HG03457 (cell line): Measurements from ENCODE around the gene HIRA.

Source experiments
- ATAC-seq: cut with Tn5 transposase; IDR thresholded peaks from one replicate; pipeline ENCODE4 v1.9.1; 2021; ENCODE audit warnings: moderate number of reproducible peaks; ENCODE audit not compliant: unreplicated experiment

The HIRA gene

GRCh38 chr22:19412478-19412877 is 19.1 kb downstream of the HIRA start:
- ATAC-seq, result no peak

- no peak for ATAC-seq
These were observed 19.9 kb downstream of the HIRA start for GRCh38 chr22:19411690-19412045.

GRCh38 chr22:19410941-19411689 is 20.4 kb downstream of the HIRA start:
- ATAC-seq, result no peak

- no peak for ATAC-seq
These were observed 23.6 kb downstream of the HIRA start for GRCh38 chr22:19407649-19408606.

- ATAC-seq, result no peak
These were observed 24.7 kb downstream of the HIRA start for GRCh38 chr22:19406846-19407245.

GRCh38 chr22:19406281-19406811 is 25.2 kb downstream of the HIRA start:
- no peak for ATAC-seq

- no peak for ATAC-seq
These were observed 25.9 kb downstream of the HIRA start for GRCh38 chr22:19405652-19406051.

GRCh38 chr22:19405133-19405532 is 26.4 kb downstream of the HIRA start:
- no peak for ATAC-seq

GRCh38 chr22:19404676-19405075 is 26.9 kb downstream of the HIRA start:
- no peak for ATAC-seq

- no peak for ATAC-seq
These were observed 28.8 kb downstream of the HIRA start for GRCh38 chr22:19402642-19403191.

GRCh38 chr22:19401483-19401882 is 30.1 kb downstream of the HIRA start:
- ATAC-seq, result no peak

- ATAC-seq, result no peak
These were observed 30.7 kb downstream of the HIRA start for GRCh38 chr22:19400881-19401280.

- no peak for ATAC-seq
These were observed 32.9 kb downstream of the HIRA start for GRCh38 chr22:19398652-19399051.

- ATAC-seq, result no peak
These were observed 33.3 kb downstream of the HIRA start for GRCh38 chr22:19398206-19398605.

GRCh38 chr22:19397734-19398104 is 33.8 kb downstream of the HIRA start:
- ATAC-seq, result no peak

GRCh38 chr22:19396934-19397733 is 34.4 kb downstream of the HIRA start:
- ATAC-seq, result no peak

GRCh38 chr22:19396561-19396933 is 35.0 kb downstream of the HIRA start:
- no peak for ATAC-seq

- no peak for ATAC-seq
These were observed 36.3 kb downstream of the HIRA start for GRCh38 chr22:19395276-19395675.

- no peak for ATAC-seq
These were observed 37.1 kb downstream of the HIRA start for GRCh38 chr22:19394274-19395050.

- ATAC-seq, result no peak
These were observed 37.8 kb downstream of the HIRA start for GRCh38 chr22:19393704-19394103.
